K562 (cell line): ENCODE measurements around the gene MLST8. TPM values are rescaled to one million over a fixed set of nuclear protein-coding genes. Genes with fewer than 3 reads are reported as not detected.

Source experiments
- BACH1 ChIP-seq: fragments of 200-800 bp; sonication (Bioruptor generic); IDR thresholded peaks from 2 replicates; pipeline ENCODE4 v1.6.1; 2016; ENCODE audit warnings: missing genetic modification characterization, missing compliant biosample characterization
- EZH2 ChIP-seq: IDR thresholded peaks from 2 replicates; pipeline ENCODE4 v1.6.1; 2012; ENCODE audit warnings: low read depth, mild to moderate bottlenecking, inconsistent platforms, low read length, borderline replicate concordance
- FOS ChIP-seq: IDR thresholded peaks from 3 replicates; pipeline ENCODE4 v1.6.1; 2011; ENCODE audit not compliant: insufficient read length; ENCODE audit errors: extremely low read depth
- FUS ChIP-seq: fragments of 200-400 bp; formaldehyde crosslinking; optimal IDR thresholded peaks from 2 replicates; pipeline ENCODE3; 2017; ENCODE audit warnings: low read depth, low read length
- MECOM ChIP-seq: fragments of 250-450 bp; sonication (Bioruptor Pico); IDR thresholded peaks from 2 replicates; pipeline ENCODE4 v1.8.0; 2022; ENCODE audit warnings: inconsistent platforms
- MLLT1 ChIP-seq, 2 experiments: fragments of 450-650 bp; IDR thresholded peaks; 2 replicates each; pipeline ENCODE4 v1.6.1; 2016
- NFXL1 ChIP-seq: fragments of 450-650 bp; formaldehyde crosslinking; IDR thresholded peaks from 2 replicates; pipeline ENCODE4 v1.4.0; 2021; ENCODE audit warnings: mild to moderate bottlenecking
- NR2C2 ChIP-seq, 2 experiments: fragments of 200-800 bp in 1 of 2; sonication (Bioruptor generic) in 1 of 2; sonication (generic) in 1 of 2; formaldehyde crosslinking in 1 of 2; IDR thresholded peaks; 2 replicates each; pipeline versions ENCODE4 v1.6.1 to v1.8.0; 2016 to 2022; ENCODE audit warnings: mild to moderate bottlenecking in 1 of 2, missing compliant biosample characterization in 1 of 2, missing genetic modification characterization in 1 of 2, missing genetic modification reagents in 1 of 2
- SMAD3 ChIP-seq: fragments of 450-650 bp; formaldehyde crosslinking; conservative IDR thresholded peaks from 2 replicates; pipeline ENCODE4 v1.4.0; 2020; ENCODE audit warnings: mild to moderate bottlenecking
- SP2 ChIP-seq: IDR thresholded peaks from 2 replicates; pipeline ENCODE4 v1.6.1; 2011; ENCODE audit warnings: mild to moderate bottlenecking, low read depth, low read length, moderate library complexity; ENCODE audit not compliant: poor library complexity, severe bottlenecking; ENCODE audit errors: extremely low read depth
- STAT5B ChIP-seq: fragments of 250-450 bp; sonication (Bioruptor Pico); IDR thresholded peaks from 2 replicates; pipeline ENCODE4 v1.8.0; 2021; ENCODE audit warnings: mild to moderate bottlenecking, inconsistent platforms
- TCF3 ChIP-seq: sonication (generic); formaldehyde crosslinking; IDR thresholded peaks from 2 replicates; pipeline ENCODE4 v1.4.0; 2020; ENCODE audit warnings: mild to moderate bottlenecking, missing genetic modification reagents
- ZBTB11 ChIP-seq, 3 experiments: fragments of 200-800 bp in 1 of 3; fragments of 250-450 bp in 1 of 3; fragments of 450-650 bp in 1 of 3; sonication (Bioruptor Pico) in 1 of 3; sonication (Bioruptor generic) in 1 of 3; formaldehyde crosslinking in 1 of 3; IDR thresholded peaks; 2 replicates each; pipeline versions ENCODE4 v1.6.1 to v1.8.0; 2016 to 2022; ENCODE audit warnings: mild to moderate bottlenecking in 2 of 3, missing genetic modification characterization in 2 of 3, missing compliant biosample characterization in 1 of 3, moderate library complexity in 1 of 3
- ZKSCAN8 ChIP-seq: fragments of 200-800 bp; sonication (Bioruptor generic); IDR thresholded peaks from 2 replicates; pipeline ENCODE4 v1.6.1; 2016; ENCODE audit warnings: missing genetic modification characterization, missing compliant biosample characterization
- ZNF134 ChIP-seq: fragments of 250-450 bp; sonication (Bioruptor Pico); conservative IDR thresholded peaks from 2 replicates; pipeline ENCODE4 v1.4.0; 2020
- ZNF589 ChIP-seq: fragments of 200-800 bp; sonication (Bioruptor generic); IDR thresholded peaks from 2 replicates; pipeline ENCODE4 v1.6.1; 2016; ENCODE audit warnings: low read depth, missing genetic modification characterization, missing compliant biosample characterization
- ZNF668 ChIP-seq: fragments of 250-450 bp; sonication (Bioruptor Pico); IDR thresholded peaks from 2 replicates; pipeline ENCODE4 v1.8.0; 2022; ENCODE audit warnings: mild to moderate bottlenecking, inconsistent platforms
- ZNF766 ChIP-seq: fragments of 200-800 bp; sonication (Bioruptor generic); conservative IDR thresholded peaks from 2 replicates; pipeline ENCODE4 v1.6.1; 2016; ENCODE audit warnings: missing genetic modification characterization, missing compliant biosample characterization
- polyA plus RNA-seq, 8 experiments: library from polyadenylated mRNA; depleted of rRNA in 4 of 8; stranded (reverse) in 5 of 8; unstranded in 3 of 8; fragments of >200 nt; fragmentation: Nextera tagmentation in 2 of 8; fragmentation: Illumina TruSeq in 1 of 8; extraction: Ambion mirVana in 2 of 8; extraction: Trizol in 1 of 8; gene quantifications; 2 replicates each; pipeline versions ENCODE4 v1.2.1 to v1.2.3, GENCODE V29; 2011 to 2014; ENCODE audit warnings: inconsistent platforms in 1 of 8, missing spikeins in 1 of 8
- total RNA-seq, 7 experiments: library from RNA; depleted of rRNA in 6 of 7; stranded (reverse); fragments of >200 nt in 6 of 7; fragmentation: Illumina TruSeq in 2 of 7; extraction: Trizol in 2 of 7; gene quantifications; 2 replicates each; pipeline versions ENCODE4 v1.2.1 to v1.2.3, GENCODE V29; 2011 to 2021; ENCODE audit warnings: low replicate concordance in 1 of 7
- TF ChIP-seq, protein P1 (sequence below), 2 experiments: IDR thresholded peaks; 2 replicates each; pipeline ENCODE4 v1.6.1; 2011; ENCODE audit warnings: borderline replicate concordance in 1 of 2, control low read depth in 1 of 2, low read depth in 1 of 2, low read length in 1 of 2, mild to moderate bottlenecking in 1 of 2, mixed read lengths in 1 of 2, moderate library complexity in 1 of 2; ENCODE audit not compliant: insufficient read depth in 1 of 2, insufficient read length in 1 of 2, poor library complexity in 1 of 2, severe bottlenecking in 1 of 2; ENCODE audit errors: extremely low read depth in 1 of 2
- TF ChIP-seq, protein P2 (sequence below): fragments of 450-650 bp; formaldehyde crosslinking; IDR thresholded peaks from 2 replicates; pipeline ENCODE4 v1.4.0; 2020; ENCODE audit warnings: mild to moderate bottlenecking, mixed read lengths

MLST8 gene
- total and polyA plus RNA-seq, 9 of the 15 experiments (the other 6 are each of a cell fraction or from before 2014, with no cell fraction given): 1.5 to 116 (median 43.3) TPM

DNA sequence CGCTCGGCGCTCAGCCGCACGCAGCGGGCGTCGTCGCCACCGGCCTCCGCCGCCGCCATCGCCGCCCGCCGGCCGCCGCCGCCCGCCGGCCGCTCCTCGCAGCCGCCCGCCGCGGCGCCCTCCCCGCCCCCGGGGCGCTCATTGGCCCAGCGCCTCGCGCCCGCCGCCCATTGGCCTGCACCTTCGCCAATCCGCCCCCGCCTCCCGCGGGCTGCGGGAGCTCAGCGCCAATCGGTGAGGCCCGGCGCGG, 9.4 kb downstream of the MLST8 start, which contains the start of gene PGP (continued):
- TF ChIP-seq NR2C2 (CRISPR knock-in tag; IDR thresholded peaks at IDR 0.05): no peak
- 0 out of 2 replicates have a peak, but pooled peaks have one; percentile 31 for TF ChIP-seq NR2C2 (tag; IDR thresholded peaks at IDR 0.05)
- peak; percentile 81; the same call in 1 of the 2 replicates for TF ChIP-seq SMAD3 (CRISPR knock-in tag)
- peak; percentile 97; the same call in 1 of the 2 replicates for TF ChIP-seq ZKSCAN8
- TF ChIP-seq MECOM (CRISPR knock-in tag): peak; percentile 75; the same call in 1 of the 2 replicates
- peak; percentile 99 for TF ChIP-seq FOS
- peak; percentile 62; the same call in 1 of the 2 replicates for TF ChIP-seq NFXL1 (CRISPR knock-in tag)
- TF ChIP-seq STAT5B: no peak
- peak; percentile 81; the same call in 1 of the 2 replicates for TF ChIP-seq EZH2
- TF ChIP-seq ZBTB11 (CRISPR knock-in tag; IDR thresholded peaks at IDR 0.05): peak in 2 of 3 experiments; percentile 68 to 94; a peak in 4 of 6 replicates
- TF ChIP-seq ZNF589 (CRISPR knock-in tag): peak; percentile 100
- TF ChIP-seq, protein P1, sequence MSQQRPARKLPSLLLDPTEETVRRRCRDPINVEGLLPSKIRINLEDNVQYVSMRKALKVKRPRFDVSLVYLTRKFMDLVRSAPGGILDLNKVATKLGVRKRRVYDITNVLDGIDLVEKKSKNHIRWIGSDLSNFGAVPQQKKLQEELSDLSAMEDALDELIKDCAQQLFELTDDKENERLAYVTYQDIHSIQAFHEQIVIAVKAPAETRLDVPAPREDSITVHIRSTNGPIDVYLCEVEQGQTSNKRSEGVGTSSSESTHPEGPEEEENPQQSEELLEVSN (IDR thresholded peaks at IDR 0.05; ENCODE audit: borderline replicate concordance in 1 of 2, extremely low read depth in 1 of 2, insufficient read depth in 1 of 2, insufficient read length in 1 of 2, low read depth in 1 of 2, low read length in 1 of 2, poor library complexity in 1 of 2, severe bottlenecking in 1 of 2): peak in 1 of 2 experiments; percentile 56
- TF ChIP-seq FUS: no peak
- 0 out of 2 replicates have a peak, but pooled peaks have one; percentile 27 for TF ChIP-seq ZNF134
- TF ChIP-seq ZNF668 (CRISPR knock-in tag): peak; percentile 92; the same call in 1 of the 2 replicates
- TF ChIP-seq TCF3 (CRISPR knock-in tag): no peak
- TF ChIP-seq, protein P2, sequence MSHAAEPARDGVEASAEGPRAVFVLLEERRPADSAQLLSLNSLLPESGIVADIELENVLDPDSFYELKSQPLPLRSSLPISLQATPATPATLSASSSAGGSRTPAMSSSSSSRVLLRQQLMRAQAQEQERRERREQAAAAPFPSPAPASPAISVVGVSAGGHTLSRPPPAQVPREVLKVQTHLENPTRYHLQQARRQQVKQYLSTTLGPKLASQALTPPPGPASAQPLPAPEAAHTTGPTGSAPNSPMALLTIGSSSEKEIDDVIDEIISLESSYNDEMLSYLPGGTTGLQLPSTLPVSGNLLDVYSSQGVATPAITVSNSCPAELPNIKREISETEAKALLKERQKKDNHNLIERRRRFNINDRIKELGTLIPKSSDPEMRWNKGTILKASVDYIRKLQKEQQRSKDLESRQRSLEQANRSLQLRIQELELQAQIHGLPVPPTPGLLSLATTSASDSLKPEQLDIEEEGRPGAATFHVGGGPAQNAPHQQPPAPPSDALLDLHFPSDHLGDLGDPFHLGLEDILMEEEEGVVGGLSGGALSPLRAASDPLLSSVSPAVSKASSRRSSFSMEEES: no peak
- peak; percentile 98 for TF ChIP-seq ZNF766 (CRISPR knock-in tag)
- TF ChIP-seq SP2: peak; percentile 84
- TF ChIP-seq BACH1 (tag): peak; percentile 97
- peak in 1 of 2 experiments; percentile 97; a peak in 2 of 4 replicates for TF ChIP-seq MLLT1 (IDR thresholded peaks at IDR 0.05)
